HG03520 (cell line): Measurements from ENCODE around the gene STEAP1B.
"Not testable (repeated sequence)": the region's sequence is repeated elsewhere in the genome, so short reads cannot be mapped to it uniquely, and the experiment has no call there.

Source experiments
- ATAC-seq: cut with Tn5 transposase; IDR thresholded peaks from one replicate; pipeline ENCODE4 v1.9.1; 2021; ENCODE audit warnings: mild to moderate bottlenecking, moderate library complexity; ENCODE audit not compliant: unreplicated experiment

The STEAP1B gene

DNA sequence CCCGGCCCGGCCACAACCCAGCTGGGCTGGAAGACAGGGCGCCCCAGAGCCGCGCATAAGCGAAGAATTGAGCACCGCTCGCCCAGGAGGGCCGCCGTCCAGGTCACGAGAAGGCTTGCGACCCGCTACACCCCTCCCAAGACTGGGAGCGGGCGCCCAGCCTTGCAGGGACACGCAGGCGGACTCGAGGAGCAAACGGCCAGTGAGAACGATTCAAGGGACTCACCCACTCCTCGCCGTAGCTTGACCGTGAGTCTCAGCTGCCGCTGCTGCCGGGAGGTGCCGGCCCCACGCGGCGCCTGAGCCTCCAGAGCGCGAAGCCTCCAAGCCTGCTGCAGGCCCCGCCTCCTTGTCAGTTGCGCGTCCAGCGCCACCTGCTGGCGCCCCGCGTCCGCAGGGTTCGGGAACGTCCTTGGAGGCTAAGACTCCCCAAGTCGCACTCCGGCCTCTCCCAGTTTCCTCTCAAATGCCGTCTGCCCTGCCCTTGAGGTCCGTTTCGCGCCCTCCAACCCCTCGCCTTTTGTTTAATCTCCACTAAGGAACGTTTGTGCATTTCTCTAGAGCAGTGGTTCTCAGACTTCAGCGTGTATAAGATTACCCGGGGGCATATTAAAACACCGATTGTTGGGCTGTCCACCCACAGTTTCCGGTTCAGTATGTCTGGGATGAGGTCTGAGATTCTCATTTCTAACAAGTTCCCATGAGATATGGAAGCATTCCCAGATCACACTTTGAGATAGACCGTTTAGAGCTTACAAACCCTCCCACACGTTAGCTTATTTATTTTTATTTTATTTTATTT lies at the start of gene STEAP1B:
TSS of gene STEAP1B (minus strand) at position 301 of the 802 bp plus-strand sequence. CDS start 5,333 bp downstream, outside the sequence.
- peak; percentile 91 for ATAC-seq

GRCh38 chr7:22549051-22549450 lies 49.1 kb upstream of the STEAP1B start:
- ATAC-seq = no peak

DNA sequence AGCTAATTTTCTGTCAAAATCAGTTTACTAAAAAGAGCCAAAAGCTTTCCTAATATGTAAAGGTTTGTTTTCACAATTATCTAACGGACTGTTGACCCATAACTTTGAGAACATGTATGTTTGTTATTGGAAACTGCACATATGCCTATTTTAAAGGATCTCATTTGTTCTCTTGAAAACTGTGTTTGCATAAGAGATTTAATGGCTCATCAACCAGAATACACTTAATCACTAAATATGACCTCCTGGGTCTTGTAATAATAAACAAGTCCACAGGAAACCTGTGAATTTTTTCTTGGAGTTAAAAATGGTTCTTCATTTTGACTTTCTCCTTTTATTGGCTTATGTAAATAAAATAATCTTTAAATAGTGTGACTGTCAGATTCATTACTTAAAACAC lies 48.3 kb upstream of the STEAP1B start:
- no peak for ATAC-seq

- no peak for ATAC-seq
Observed at GRCh38 chr7:22546769-22547168, 46.8 kb upstream of the STEAP1B start.

GRCh38 chr7:22545529-22545928 lies 45.5 kb upstream of the STEAP1B start:
- ATAC-seq = no peak

- no peak for ATAC-seq
Observed at GRCh38 chr7:22544245-22544644, 44.3 kb upstream of the STEAP1B start.

DNA sequence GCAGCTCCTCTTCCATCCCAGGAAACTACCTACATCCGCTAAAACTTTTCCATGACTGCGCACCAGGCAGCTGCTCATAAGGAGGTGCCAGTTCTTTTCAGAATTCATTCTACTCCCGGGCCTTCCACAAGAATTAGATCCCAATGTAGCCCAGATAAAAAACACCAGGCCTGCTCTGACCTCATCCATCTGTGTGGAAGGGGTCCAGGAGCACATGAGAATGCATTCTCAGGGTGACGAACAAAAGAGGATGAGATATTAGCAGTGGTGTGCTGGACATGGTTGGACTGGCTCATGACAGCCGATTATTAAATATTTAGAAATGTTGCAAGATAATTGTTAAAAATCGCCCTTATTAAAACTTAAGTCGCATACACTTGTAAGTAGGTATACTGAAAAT lies 43.2 kb upstream of the STEAP1B start:
- ATAC-seq = no peak

- no peak for ATAC-seq
Observed at GRCh38 chr7:22542669-22543068, 42.7 kb upstream of the STEAP1B start.

DNA sequence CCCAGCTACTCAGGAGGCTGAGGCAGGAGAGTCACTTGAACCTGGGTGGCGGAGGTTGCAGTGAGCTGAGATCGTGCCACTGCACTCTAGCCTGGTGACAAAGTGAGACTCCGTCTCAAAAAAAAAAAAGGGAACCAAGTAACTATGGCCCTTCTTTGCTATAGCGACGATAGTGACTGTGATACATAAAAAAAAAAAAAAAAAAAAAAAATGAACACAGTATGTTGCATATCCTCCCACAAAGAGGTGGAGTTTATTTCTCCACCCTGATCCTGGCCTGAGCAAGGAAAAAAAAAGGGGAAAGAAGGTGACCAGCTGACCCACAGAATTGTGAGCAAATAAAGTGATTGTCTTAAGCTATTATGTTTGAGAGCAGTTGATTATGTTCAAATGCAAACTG lies 42.3 kb upstream of the STEAP1B start:
- ATAC-seq = no peak

DNA sequence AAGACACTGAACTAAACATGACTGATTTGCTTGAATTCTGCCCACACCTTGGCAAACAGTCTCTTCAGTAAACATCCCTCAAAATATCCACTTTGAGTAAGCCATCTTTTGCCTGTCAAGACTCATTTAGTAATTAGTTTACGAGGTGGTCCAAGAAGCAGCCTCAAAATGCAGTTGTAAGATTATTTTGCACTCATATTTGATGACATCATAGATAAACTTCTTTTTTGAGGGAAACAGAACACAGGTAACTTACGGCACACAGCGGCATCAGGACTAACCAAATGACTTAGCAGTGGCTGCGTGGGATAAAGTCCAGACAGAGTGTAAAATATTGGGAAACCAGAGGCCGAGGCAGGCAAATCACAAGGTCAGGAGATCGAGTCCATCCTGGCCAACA lies 41.8 kb upstream of the STEAP1B start:
- no peak for ATAC-seq

DNA sequence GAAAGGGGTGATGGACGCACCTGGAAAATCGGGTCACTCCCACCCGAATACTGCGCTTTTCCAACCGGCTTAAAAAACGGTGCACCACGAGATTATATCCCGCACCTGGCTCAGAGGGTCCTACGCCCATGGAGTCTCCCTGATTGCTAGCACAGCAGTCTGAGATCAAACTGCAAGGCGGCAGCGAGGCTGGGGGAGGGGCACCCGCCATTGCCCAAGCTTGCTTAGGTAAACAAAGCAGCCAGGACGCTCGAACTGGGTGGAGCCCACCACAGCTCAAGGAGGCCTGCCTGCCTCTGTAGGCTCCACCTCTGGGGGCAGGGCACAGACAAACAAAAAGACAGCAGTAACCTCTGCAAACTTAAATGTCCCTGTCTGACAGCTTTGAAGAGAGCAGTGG lies 28.5 kb upstream of the STEAP1B start:
- not testable (repeated sequence) for ATAC-seq

DNA sequence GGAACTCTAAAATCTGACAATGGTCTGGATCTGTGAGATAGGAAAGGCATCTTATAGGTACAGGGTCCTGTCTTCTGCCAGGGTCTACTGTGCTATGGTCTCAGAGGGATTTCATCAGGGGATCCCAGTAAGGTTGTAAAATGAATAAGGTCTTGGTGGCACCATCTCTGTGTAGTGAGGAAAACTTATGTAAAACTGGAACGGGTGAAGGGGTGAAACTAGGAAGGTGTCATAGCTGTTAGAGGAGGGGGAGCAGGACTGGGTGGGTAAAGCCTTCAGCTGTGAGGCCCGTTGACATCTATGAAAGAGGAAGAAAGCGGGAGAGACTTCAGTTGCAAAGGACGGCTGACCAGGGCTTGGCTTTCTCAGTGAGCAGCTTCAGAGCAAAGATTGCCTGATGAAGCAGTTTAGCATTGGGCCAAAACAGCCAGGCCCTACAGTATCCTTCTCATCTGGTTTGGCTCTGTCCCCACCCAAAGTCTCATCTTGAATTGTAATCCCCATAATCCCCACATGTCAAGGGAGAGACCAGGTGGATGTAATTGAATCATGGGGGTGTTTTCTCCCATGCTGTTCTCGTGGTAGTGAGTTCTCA lies 24.5 kb upstream of the STEAP1B start:
- ATAC-seq = not testable (repeated sequence)

DNA sequence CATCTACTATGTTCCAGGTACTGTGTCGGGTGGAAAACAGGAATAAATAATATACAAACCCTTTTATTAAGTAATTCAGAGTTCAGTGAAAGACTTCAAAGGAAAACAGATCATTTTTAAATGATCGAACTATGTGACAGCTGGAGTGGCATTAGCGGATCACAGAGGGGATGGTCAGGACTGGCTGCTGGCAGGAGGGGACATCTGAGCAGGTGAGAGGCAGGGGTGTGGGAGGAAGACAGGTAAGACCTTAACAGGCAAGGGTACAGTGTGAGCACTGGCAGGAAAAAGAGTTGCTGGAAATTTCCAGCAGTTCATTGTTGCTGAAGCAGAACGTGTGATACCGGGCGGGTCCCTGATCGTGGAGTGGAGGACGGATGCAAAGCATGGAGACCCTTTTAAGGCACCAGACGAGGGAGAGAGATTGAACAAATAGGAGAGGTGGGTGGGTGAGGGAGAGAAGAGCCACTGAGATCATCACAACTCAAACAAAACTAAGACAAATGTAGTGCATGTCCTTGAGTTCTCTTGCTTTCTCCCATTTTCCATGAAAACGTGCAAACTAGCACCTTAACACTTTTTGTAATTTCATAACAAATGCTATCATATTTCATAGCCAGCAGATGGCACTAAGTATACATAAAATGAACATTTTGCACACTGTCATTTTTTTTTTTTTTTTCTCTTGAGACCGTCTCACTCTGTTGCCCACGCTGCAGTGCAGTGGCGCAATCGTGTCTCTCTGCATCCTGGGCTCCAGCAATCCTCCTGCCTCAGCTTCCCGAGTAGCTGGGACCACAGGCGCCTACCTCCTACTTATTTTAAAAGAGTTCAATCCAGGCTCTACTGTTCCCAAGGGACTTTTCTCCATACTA lies 23.7 kb upstream of the STEAP1B start:
- not testable (repeated sequence) for ATAC-seq

DNA sequence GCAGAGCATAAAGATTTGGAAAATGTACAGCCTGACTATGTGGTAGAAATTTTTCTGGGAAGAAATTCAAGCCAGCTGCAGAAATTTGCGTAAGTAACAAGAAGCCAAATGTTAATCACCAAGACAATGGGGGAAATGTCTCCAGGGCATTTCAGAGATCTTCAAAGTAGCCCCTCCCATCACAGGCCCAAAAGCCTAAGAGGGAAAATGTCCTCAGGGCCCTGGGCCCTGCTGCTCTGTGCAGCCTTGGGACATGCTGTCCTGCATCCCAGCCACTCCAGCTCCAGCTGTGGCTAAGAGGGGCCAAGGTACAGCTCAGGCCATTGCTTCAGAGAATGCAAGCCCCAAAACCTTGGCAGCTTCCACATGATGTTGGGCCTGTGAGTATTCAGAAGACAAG lies 19.6 kb upstream of the STEAP1B start:
- ATAC-seq = not testable (repeated sequence)

- ATAC-seq = not testable (repeated sequence)
Observed at GRCh38 chr7:22516950-22517349, 17.0 kb upstream of the STEAP1B start.

DNA sequence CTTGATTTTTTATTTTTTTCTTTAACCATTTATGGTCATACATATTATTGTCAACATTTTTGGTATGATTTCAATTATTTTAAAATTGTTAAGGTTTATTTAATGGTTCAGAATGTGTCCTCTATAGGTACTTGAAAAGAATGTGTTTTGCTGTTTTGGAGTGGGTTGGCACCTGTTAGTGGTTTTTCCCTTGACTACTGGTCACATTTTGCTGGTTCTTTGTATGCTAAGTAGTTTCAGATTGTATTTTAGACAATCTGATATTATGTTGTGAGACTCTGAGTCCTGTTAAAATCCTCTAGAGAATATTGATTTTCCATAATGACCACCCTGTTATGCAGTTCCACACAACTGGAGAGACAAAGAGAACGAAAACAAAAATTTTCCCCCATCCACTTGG lies 15.0 kb upstream of the STEAP1B start:
- not testable (repeated sequence) for ATAC-seq

- not testable (repeated sequence) for ATAC-seq
Observed at GRCh38 chr7:22507320-22507719, 7.3 kb upstream of the STEAP1B start.

DNA sequence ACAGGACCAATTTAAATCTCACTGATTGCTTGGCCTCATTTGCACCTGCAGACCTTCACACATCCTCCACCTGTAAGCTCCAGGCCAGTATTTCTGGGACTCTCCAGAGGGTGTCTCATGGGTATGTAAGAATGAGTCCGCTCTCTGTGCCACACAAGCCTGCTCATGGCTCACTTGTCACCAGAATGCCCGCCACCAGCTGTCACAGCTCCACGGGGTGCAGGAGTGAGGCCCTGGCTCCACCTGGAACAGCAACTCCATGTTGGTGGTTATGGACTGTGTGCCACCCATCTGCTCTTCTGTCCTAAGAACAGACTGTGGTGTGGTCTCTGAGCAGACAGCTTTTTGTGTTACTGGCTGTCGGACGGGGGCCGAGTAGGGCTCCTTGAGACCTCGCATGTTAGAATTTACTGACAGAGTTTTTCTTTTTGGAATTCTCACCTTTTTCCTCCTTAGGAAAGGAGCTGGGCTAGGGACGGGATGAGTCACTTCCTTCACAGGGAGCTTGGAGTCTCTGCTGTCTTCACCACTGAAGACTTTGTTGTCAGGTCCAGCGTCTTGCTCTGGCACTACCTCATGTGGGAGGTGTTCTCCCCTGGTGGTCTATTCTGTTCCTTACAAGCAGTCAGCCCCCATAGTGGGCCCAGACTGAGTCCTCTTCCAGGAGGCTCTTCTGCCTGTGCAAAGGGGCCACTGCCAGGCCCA lies 6.5 kb upstream of the STEAP1B start:
- not testable (repeated sequence) for ATAC-seq

GRCh38 chr7:22504519-22504918 lies 4.5 kb upstream of the STEAP1B start:
- ATAC-seq = not testable (repeated sequence)

GRCh38 chr7:22502104-22502503 lies 2.1 kb upstream of the STEAP1B start:
- ATAC-seq = not testable (repeated sequence)

GRCh38 chr7:22501336-22501735 lies 1.3 kb upstream of the STEAP1B start:
- not testable (repeated sequence) for ATAC-seq
